OCI-LY7 (cell line): ENCODE measurements around the gene TSPAN9.

Experiments
- EZH2phosphoT487 ChIP-seq: fragments of 200-600 bp; sonication (generic); IDR thresholded peaks from 2 replicates; pipeline ENCODE4 v1.6.1; 2018; ENCODE audit warnings: low read depth, borderline replicate concordance, mild to moderate bottlenecking, mixed run types, antibody characterized with exemption, low read length, moderate library complexity, mixed read lengths
- TF ChIP-seq, protein P1 (sequence below): fragments of 200-600 bp; sonication (generic); conservative IDR thresholded peaks from 2 replicates; pipeline ENCODE4 v1.5.1; 2014; ENCODE audit warnings: mild to moderate bottlenecking, antibody characterized with exemption, low read length, moderate library complexity, mixed read lengths

- no peak for TF ChIP-seq EZH2phosphoT487
- TF ChIP-seq, protein P1, sequence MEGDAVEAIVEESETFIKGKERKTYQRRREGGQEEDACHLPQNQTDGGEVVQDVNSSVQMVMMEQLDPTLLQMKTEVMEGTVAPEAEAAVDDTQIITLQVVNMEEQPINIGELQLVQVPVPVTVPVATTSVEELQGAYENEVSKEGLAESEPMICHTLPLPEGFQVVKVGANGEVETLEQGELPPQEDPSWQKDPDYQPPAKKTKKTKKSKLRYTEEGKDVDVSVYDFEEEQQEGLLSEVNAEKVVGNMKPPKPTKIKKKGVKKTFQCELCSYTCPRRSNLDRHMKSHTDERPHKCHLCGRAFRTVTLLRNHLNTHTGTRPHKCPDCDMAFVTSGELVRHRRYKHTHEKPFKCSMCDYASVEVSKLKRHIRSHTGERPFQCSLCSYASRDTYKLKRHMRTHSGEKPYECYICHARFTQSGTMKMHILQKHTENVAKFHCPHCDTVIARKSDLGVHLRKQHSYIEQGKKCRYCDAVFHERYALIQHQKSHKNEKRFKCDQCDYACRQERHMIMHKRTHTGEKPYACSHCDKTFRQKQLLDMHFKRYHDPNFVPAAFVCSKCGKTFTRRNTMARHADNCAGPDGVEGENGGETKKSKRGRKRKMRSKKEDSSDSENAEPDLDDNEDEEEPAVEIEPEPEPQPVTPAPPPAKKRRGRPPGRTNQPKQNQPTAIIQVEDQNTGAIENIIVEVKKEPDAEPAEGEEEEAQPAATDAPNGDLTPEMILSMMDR: no peak
These were observed 34.8 kb upstream of the TSPAN9 start for GRCh38 chr12:3042394-3042793.
